ENCODE results near the gene RBM34. TPM values are rescaled to one million over a fixed set of nuclear protein-coding genes. Genes with fewer than 3 reads are reported as not detected.

The RBM34 gene
- total and polyA plus RNA-seq, 10 of the 15 experiments (the other 5 are each of a cell fraction or from before 2014, with no cell fraction given): 46.4 to 132 (median 109) TPM

DNA sequence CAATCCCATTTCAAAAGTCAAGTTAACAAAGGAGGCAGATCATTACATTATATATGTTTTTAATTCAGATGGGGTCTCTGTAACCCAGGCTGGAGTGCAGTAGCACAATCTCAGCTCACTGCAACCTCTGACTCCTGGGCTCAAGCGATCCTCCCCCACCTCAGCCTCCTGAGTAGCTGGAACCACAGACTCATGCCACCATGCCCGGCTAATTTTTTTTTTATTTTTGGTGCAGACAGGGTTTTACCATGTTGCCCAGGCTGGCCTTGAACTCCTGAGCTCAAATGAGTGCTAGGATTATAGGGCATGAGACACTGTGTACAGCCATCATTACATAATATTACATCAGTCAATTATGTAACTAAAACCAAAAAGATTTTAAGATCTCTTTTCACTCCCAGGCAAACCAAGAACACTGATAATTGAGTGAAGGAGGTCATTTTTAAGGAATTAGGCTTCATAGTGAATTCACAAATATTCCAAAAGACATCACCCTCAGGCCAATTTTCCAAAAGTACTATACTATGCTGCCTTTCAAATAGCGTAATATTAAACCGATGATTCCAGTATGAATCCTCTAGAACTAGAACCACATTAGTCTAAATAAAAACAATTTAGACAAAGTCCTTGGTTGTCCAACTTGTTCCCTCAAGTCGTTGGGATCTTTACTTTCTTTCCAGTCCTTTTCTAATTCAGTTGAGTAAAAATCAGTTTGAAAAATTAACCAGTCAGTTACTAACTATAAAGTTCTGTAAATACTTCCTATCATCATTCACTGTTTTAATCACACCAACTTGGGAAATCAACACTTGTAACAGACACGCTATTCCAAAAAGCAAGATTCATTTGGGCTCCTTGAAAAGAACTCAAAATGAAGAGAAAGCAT is 48.5 kb downstream of the RBM34 start:
- in situ Hi-C loops (cut with MboI) (no loop called here), intact Hi-C loops (cut with micrococcal nuclease; ENCODE audit: unreplicated experiment) (no loop called here)
- BruUV-seq (replicated peaks): no TSS peak

More for the DNA sequence above, 48.5 kb downstream of the RBM34 start:
- no peaks in the 10 kb centered on the region for H3K4me1 ChIP-seq (ENCODE audit: control insufficient read depth, insufficient read depth, low read length)
- H3K27ac ChIP-seq (ENCODE audit: control insufficient read depth, insufficient read depth): no peak overlapping the region
- H3K4me2 ChIP-seq (ENCODE audit: control insufficient read depth, insufficient read depth): no peak overlapping the region
- POLR2A ChIA-PET: no interaction called here
- TF ChIP-seq, protein P1, sequence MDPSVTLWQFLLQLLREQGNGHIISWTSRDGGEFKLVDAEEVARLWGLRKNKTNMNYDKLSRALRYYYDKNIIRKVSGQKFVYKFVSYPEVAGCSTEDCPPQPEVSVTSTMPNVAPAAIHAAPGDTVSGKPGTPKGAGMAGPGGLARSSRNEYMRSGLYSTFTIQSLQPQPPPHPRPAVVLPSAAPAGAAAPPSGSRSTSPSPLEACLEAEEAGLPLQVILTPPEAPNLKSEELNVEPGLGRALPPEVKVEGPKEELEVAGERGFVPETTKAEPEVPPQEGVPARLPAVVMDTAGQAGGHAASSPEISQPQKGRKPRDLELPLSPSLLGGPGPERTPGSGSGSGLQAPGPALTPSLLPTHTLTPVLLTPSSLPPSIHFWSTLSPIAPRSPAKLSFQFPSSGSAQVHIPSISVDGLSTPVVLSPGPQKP (IDR thresholded peaks at IDR 0.05; ENCODE audit: low read depth, low read length): no peak
- TF ChIP-seq, protein P2, sequence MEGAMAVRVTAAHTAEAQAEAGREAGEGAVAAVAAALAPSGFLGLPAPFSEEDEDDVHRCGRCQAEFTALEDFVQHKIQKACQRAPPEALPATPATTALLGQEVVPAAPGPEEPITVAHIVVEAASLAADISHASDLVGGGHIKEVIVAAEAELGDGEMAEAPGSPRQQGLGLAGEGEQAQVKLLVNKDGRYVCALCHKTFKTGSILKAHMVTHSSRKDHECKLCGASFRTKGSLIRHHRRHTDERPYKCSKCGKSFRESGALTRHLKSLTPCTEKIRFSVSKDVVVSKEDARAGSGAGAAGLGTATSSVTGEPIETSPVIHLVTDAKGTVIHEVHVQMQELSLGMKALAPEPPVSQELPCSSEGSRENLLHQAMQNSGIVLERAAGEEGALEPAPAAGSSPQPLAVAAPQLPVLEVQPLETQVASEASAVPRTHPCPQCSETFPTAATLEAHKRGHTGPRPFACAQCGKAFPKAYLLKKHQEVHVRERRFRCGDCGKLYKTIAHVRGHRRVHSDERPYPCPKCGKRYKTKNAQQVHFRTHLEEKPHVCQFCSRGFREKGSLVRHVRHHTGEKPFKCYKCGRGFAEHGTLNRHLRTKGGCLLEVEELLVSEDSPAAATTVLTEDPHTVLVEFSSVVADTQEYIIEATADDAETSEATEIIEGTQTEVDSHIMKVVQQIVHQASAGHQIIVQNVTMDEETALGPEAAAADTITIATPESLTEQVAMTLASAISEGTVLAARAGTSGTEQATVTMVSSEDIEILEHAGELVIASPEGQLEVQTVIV (IDR thresholded peaks at IDR 0.05; ENCODE audit: borderline replicate concordance, partially characterized antibody): no peak
- TF ChIP-seq HCFC1 (IDR thresholded peaks at IDR 0.05; ENCODE audit: low read length): no peak
- TF ChIP-seq ATF7 (IDR thresholded peaks at IDR 0.05; ENCODE audit: low read depth): no peak
- TF ChIP-seq, protein P3, sequence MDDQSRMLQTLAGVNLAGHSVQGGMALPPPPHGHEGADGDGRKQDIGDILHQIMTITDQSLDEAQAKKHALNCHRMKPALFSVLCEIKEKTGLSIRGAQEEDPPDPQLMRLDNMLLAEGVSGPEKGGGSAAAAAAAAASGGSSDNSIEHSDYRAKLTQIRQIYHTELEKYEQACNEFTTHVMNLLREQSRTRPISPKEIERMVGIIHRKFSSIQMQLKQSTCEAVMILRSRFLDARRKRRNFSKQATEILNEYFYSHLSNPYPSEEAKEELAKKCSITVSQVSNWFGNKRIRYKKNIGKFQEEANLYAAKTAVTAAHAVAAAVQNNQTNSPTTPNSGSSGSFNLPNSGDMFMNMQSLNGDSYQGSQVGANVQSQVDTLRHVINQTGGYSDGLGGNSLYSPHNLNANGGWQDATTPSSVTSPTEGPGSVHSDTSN (IDR thresholded peaks at IDR 0.05; ENCODE audit: insufficient replicate concordance, low read depth, low read length): no peak
- no peak for TF ChIP-seq CHD4 (IDR thresholded peaks at IDR 0.05)
- TF ChIP-seq YY1 (IDR thresholded peaks at IDR 0.05; ENCODE audit: low read depth, low read length): no peak
- TF ChIP-seq, protein P4, sequence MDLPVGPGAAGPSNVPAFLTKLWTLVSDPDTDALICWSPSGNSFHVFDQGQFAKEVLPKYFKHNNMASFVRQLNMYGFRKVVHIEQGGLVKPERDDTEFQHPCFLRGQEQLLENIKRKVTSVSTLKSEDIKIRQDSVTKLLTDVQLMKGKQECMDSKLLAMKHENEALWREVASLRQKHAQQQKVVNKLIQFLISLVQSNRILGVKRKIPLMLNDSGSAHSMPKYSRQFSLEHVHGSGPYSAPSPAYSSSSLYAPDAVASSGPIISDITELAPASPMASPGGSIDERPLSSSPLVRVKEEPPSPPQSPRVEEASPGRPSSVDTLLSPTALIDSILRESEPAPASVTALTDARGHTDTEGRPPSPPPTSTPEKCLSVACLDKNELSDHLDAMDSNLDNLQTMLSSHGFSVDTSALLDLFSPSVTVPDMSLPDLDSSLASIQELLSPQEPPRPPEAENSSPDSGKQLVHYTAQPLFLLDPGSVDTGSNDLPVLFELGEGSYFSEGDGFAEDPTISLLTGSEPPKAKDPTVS (IDR thresholded peaks at IDR 0.05; ENCODE audit: low read depth, low read length): no peak
- TF ChIP-seq, protein P5, sequence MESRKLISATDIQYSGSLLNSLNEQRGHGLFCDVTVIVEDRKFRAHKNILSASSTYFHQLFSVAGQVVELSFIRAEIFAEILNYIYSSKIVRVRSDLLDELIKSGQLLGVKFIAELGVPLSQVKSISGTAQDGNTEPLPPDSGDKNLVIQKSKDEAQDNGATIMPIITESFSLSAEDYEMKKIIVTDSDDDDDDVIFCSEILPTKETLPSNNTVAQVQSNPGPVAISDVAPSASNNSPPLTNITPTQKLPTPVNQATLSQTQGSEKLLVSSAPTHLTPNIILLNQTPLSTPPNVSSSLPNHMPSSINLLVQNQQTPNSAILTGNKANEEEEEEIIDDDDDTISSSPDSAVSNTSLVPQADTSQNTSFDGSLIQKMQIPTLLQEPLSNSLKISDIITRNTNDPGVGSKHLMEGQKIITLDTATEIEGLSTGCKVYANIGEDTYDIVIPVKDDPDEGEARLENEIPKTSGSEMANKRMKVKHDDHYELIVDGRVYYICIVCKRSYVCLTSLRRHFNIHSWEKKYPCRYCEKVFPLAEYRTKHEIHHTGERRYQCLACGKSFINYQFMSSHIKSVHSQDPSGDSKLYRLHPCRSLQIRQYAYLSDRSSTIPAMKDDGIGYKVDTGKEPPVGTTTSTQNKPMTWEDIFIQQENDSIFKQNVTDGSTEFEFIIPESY (IDR thresholded peaks at IDR 0.05): no peak
- no peak for TF ChIP-seq MYB (IDR thresholded peaks at IDR 0.05; ENCODE audit: borderline replicate concordance, low read depth, low read length)
- no peak for TF ChIP-seq POLR2AphosphoS2 (IDR thresholded peaks at IDR 0.05; ENCODE audit: low read depth, low read length)
- RAD21 ChIA-PET (ENCODE audit: unreplicated experiment): no interaction called here
- WGBS (ENCODE audit: insufficient coverage, insufficient replicate concordance, low lambda C conversion rate, missing lambda C conversion rate): 98% methylated on average over 6 of the region's 6 CpGs
- SMC1A ChIA-PET (ENCODE audit: uncharacterized antibody, unreplicated experiment): interaction anchor here (1.0 to 1.2 kb wide), 2 partner anchors 15 to 55 kb away, joined by 3 read pairs; no protein-coding TSS in a partner anchor
- ATAC-seq: no peak
- DNase-seq (ENCODE audit: low read depth, low spot score): no peak
- H2AFZ ChIP-seq (ENCODE audit: control insufficient read depth, low read depth, low read length): no peak overlapping the region
- H3K27me3 ChIP-seq (replicated peaks in 1 of 2; ENCODE audit: control insufficient read depth in 2 of 2, insufficient read depth in 2 of 2, low read length in 1 of 2): no peaks in the 10 kb centered on the region
- FAIRE-seq: no peak
- no peaks in the 10 kb centered on the region for H4K20me1 ChIP-seq (ENCODE audit: control insufficient read depth, insufficient read depth)
- no peaks in the 10 kb centered on the region for H3K9me3 ChIP-seq (replicated peaks; ENCODE audit: control insufficient read depth, insufficient read depth, low read length)
- CTCF ChIA-PET: interaction anchor here (1.0 to 1.1 kb wide), 2 partner anchors 10 to 17 kb away, joined by 3 to 4 read pairs; no protein-coding TSS in a partner anchor
- H3K4me3 ChIP-seq: no peak overlapping the region
- H3K79me2 ChIP-seq (ENCODE audit: control insufficient read depth, insufficient read depth, low read length): peaks cover 4% of the 10 kb centered on the region
- no peak overlapping the region for H3K9ac ChIP-seq (ENCODE audit: control insufficient read depth, insufficient read depth, low read length)
- peaks cover 22 to 44% of the 10 kb centered on the region in 2 experiments for H3K36me3 ChIP-seq (ENCODE audit: control insufficient read depth in 2 of 2, insufficient read depth in 2 of 2, low read length in 1 of 2)

All from GM12878 (cell line).